IgD-negative memory B cell (primary cell): Measurements from ENCODE around the gene TMEM106C. TPM values are rescaled to one million over a fixed set of nuclear protein-coding genes. Genes with fewer than 3 reads are reported as not detected.
"Not testable (repeated sequence)": the region's sequence is repeated elsewhere in the genome, so short reads cannot be mapped to it uniquely, and the experiment has no call there.

Experiments
- H3K27ac Mint-ChIP-seq, 3 donors: one replicate each; pipeline ENCODE4 v1.8.0; 2020 to 2022; ENCODE audit warnings: mild to moderate bottlenecking in 3 of 3, mixed read lengths in 3 of 3, moderate library complexity in 1 of 3
- H3K27me3 Mint-ChIP-seq: one replicate; pipeline ENCODE4 v1.8.0; 2021; ENCODE audit warnings: mixed read lengths
- H3K36me3 Mint-ChIP-seq: one replicate; pipeline ENCODE4 v1.8.0; 2020; ENCODE audit warnings: mild to moderate bottlenecking, mixed read lengths
- H3K4me1 Mint-ChIP-seq, 3 donors: one replicate each; pipeline ENCODE4 v1.8.0; 2020 to 2022; ENCODE audit warnings: mixed read lengths in 3 of 3, mild to moderate bottlenecking in 1 of 3
- H3K4me3 Mint-ChIP-seq, 4 donors: one replicate each; pipeline ENCODE4 v1.8.0; 2020 to 2022; ENCODE audit warnings: mild to moderate bottlenecking in 4 of 4, mixed read lengths in 4 of 4, moderate library complexity in 3 of 4
- H3K9me3 Mint-ChIP-seq, 3 donors: one replicate each; pipeline ENCODE4 v1.8.0; 2020 to 2021; ENCODE audit warnings: mixed read lengths in 3 of 3, mild to moderate bottlenecking in 1 of 3
- polyA plus RNA-seq: library from polyadenylated mRNA; unstranded; fragments of 300-500 nt; fragmentation: Illumina TruSeq; gene quantifications from one replicate; pipeline ENCODE4 v1.2.3, GENCODE V29; 2021

Gene TMEM106C
- polyA plus RNA-seq, 1 donor from 2014 or later = 41.4 TPM

DNA sequence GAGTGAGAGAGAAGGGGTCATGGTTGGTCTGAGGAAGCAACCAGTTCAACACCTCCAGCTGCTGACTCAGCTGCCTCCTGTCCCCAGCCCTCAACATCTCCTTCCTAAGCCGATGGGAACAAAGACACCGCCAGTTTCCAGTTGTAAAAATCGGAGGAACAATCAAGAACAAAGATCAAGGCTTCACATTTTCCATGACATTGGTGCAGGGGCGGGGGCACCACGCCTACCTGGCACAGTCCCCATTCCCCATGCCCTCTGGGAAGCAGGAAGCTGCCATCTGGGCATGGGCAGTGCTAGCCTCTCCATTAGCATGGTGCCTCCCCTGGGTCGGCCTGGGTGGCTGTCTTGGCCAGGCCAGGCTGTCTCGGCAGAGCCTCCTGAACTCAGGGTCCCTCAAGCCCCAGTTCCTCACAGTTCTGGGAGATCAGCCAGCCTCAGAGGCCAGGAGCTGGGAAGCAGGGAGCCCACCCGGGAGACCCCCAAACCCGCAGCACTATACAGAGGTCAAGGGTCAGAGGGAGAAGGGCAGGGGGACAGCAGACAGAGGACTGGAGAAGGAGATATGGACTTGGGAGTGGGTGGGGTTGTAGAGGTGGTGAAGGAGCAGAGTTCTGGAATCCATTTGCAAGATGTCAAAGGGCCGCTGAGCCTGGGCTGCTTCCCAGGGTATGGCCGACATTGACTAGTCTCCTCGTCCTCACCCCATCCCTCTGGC, 19.6 kb upstream of the TMEM106C start:
- Mint-ChIP-seq H3K4me1 (peaks cover 0 to 3% (median 2%) of the 10 kb centered on the region in 3 donors), H3K27me3 (peaks cover 21% of the 10 kb centered on the region), H3K4me3 (peak overlapping the region in 1 of 4 donors; percentile 27), H3K27ac (no peak overlapping the region), H3K9me3 (peaks cover 0 to 2% (median 0%) of the 10 kb centered on the region in 3 donors), H3K36me3 (no peaks in the 10 kb centered on the region)

DNA sequence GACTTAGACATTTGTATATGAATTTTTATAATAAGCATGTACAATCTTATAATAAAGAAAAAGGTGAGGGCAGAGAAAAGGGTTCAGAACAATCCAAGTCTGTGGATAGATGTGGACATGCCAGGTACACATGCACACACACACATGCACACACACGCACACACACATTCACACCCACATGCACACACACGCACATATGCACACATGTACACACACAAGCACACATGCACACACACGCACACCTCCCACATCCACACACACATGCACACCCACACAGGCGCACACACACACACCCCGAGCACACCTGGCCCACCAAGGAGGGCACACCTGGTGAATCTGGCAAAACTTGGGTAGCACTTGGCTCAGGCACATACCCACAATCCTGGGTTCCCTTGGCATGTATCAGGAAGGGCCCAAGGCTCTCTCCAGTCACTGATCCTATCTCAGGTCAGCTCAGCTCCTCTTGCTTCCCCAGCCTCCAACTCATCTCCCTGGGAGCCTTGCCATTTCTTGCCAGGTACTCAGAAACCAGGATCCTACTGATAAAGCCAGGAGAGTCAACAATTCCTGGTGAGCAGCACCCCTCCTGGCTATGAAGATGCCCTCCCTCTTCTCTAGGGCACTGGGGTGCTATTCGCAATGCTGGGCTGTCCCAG, 18.6 kb upstream of the TMEM106C start:
- peaks cover 0 to 3% (median 2%) of the 10 kb centered on the region in 3 donors for H3K4me1 Mint-ChIP-seq
- peaks cover 23% of the 10 kb centered on the region for H3K27me3 Mint-ChIP-seq
- no peaks in the 10 kb centered on the region for H3K36me3 Mint-ChIP-seq
- no peak overlapping the region for H3K27ac Mint-ChIP-seq
- H3K4me3 Mint-ChIP-seq = no peak overlapping the region
- peaks cover 0 to 2% (median 0%) of the 10 kb centered on the region in 3 donors for H3K9me3 Mint-ChIP-seq

DNA sequence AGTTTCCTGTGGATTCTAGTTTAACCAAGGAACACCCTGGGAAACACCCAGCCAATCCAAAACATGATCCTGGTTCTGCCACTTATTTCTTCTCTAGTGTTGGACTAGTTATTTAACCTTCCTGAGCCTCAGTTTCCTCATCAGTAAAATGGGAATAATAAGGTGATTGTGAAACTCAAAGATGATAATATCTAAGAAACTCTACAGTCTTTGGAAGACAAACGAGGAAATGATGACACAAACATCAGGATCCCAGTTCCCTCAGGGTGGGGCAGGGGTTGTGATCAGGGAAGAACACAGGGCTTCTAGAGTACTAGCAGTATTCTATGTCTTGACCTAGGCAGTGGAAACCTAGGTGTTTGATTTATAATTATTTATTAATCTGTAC, 18.1 kb upstream of the TMEM106C start:
- Mint-ChIP-seq H3K27me3 (peaks cover 22% of the 10 kb centered on the region), H3K27ac (no peak overlapping the region), H3K4me1 (peaks cover 0 to 3% (median 2%) of the 10 kb centered on the region in 3 donors), H3K36me3 (no peaks in the 10 kb centered on the region), H3K4me3 (no peak overlapping the region), H3K9me3 (no peaks in the 10 kb centered on the region)

DNA sequence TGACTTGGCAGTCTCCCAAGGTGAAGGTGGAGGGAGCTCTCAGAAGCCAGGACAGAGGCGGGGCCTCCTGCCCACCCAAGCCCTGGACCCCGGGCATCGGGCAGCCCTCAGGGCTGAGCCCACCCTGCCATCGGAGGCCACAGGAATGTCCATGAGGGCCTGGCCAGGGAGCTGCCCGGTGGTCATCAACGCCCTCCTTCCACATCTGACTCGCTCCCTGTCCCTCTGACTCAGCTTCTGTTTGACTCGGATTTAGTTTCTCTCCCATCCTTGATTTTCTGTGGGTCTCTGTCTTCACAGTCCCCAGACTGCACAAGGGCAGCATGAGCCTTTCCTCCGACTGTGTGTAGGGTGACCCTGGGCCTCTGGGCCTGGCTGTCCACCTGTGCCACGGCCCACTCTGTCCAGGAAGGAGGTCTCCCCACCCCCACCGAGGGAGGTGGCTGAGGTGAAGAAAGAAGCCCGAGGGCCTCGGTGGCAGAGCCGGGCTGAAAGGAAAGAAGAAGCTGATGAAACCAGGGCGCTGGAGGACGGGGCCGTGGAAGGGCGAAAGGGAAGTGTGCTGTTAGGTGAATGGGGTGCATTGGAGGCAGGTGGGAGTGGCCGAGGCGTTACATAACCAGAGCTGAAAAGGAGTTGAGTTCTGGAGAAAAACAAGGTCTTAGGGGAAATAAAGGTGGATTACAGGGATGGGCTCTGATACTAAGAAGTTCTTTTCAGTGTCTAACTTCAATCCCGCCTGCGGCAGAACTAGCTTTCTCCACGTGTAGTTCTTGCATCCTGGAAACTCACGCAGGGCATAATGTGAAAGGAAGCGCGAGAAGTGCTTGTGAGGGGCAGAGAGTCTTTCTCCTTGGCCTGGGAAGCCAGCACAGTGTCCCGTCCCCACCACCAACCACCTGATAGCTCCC, 16.7 kb upstream of the TMEM106C start:
- H3K27me3 Mint-ChIP-seq = peaks cover 18% of the 10 kb centered on the region
- H3K9me3 Mint-ChIP-seq = no peaks in the 10 kb centered on the region
- H3K36me3 Mint-ChIP-seq = no peaks in the 10 kb centered on the region
- peaks cover 0 to 3% (median 2%) of the 10 kb centered on the region in 3 donors for H3K4me1 Mint-ChIP-seq
- no peak overlapping the region for H3K4me3 Mint-ChIP-seq
- peak overlapping the region in 1 of 3 donors; percentile 85 for H3K27ac Mint-ChIP-seq

DNA sequence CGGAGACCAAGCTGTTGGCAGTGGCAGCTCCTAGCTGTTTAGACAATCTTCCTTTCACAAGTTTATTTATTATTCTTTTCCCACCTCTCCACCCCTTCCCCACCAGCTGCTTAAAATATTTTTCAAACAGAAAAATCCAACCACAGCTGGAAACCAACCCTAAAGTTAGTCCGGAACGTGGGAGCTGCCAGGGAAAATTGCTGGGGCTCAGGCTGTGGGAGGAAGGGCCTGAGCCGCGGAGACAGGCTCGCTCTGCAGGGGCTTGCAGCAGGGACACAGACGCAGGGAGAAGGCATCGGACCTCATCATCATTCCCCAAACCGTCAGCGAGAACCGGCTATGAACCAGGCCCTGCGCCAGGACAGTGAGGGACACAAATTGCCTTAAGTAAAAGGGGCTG, 16.1 kb upstream of the TMEM106C start:
- peaks cover 18% of the 10 kb centered on the region for H3K27me3 Mint-ChIP-seq
- peaks cover 0 to 3% (median 0%) of the 10 kb centered on the region in 3 donors for H3K4me1 Mint-ChIP-seq
- no peaks in the 10 kb centered on the region for H3K36me3 Mint-ChIP-seq
- no peak overlapping the region for H3K27ac Mint-ChIP-seq
- H3K9me3 Mint-ChIP-seq = no peaks in the 10 kb centered on the region
- no peak overlapping the region for H3K4me3 Mint-ChIP-seq

DNA sequence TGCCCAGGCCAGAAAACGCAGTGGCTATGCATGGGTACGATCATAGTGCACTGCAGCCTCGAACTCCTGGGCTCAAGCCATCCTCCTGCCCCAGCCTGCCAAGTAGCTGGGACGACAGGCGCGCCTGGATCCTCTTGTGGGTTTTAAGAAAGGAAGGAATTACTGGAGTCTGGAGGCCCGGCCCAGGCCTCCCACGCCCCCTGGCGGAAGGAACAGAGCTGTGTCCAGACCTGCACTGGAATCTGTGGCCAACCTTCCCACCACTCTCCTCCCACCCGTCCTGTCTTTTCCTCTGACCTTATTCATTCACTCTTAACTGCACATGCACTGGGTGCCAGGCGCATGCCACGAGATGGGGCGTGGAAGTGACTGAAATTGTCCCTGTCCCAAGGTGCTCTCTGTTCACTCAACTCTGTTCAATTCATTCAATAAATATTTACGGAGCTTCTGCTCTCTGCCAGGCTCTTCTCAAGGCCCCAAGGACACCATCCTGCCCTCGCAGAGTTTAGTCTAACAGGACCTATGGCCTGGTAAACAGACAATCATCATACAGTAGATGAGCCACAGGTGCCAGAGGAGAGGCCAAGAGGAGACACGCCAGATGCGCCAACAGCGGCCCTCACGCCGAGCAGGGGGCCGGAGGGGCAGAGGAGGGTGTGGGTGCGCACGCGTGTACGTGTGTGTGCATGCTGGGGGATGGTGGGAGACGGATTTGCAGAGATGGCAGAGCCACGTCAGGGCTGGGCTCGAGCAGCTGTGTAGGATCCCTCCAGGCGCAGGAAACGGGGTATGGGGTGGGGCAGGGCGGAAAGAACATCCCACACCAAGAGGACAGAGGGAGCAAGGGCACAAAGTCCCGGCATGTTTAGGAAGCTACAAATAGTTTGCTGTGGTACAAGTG, 13.7 kb upstream of the TMEM106C start:
- Mint-ChIP-seq H3K4me3 (no peak overlapping the region), H3K36me3 (peaks cover 2% of the 10 kb centered on the region), H3K4me1 (peaks cover 0 to 3% (median 0%) of the 10 kb centered on the region in 3 donors), H3K27ac (no peak overlapping the region), H3K27me3 (peaks cover 15% of the 10 kb centered on the region), H3K9me3 (no peaks in the 10 kb centered on the region)

DNA sequence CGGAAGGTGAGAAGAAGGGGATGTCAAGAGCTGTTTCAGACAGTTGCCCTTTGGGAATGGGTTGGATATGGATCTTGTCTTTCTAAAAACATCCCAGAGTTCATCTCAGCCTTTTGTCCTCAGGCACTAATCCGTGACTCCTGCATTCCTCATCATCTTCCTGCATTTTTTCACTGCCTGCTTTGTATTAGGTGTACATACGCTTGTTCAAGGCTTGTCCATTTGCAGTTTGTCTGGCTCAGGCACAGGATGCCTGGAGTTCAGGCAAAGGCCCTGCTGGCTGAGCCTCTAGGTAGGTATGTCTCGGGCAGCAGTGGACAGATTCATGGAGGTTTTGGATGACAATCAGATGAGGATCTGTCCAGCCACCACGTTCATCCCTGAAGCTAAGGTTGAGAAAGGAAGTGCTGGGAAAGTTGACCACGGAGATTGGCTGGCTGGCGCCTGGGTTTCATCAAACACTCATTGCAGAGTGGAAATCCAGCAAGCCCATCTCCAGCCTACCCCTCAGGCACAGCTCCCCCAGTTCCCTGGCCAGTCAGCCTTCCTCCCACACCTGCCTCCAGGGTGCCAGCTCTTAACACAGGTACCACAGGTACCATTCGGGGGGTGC, 12.4 kb upstream of the TMEM106C start:
- H3K27ac Mint-ChIP-seq = no peak overlapping the region

DNA sequence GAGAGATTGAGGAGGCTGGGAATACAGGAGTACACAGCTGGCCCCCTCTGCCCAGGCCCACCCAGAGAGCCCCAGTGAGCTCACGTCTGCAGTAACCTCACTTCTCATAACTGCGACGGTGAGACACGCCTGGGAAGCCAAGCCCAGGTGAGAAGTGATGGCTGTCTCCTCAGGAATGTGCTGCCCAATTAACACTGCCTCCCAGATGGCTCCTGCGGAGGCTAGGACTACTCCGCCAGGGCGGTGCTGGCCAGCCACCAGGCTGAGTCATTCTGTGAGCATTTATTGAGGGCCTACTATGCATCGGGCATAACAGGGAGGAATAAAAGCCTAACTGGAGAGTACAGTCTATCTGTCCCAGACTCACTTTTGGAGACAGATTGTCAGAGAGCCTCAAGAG, 9.3 kb upstream of the TMEM106C start:
- H3K27ac Mint-ChIP-seq = no peak overlapping the region
- H3K4me3 Mint-ChIP-seq = no peak overlapping the region
- peaks cover 0 to 4% (median 4%) of the 10 kb centered on the region in 3 donors for H3K9me3 Mint-ChIP-seq
- H3K27me3 Mint-ChIP-seq = peaks cover 14% of the 10 kb centered on the region
- peaks cover 2% of the 10 kb centered on the region for H3K36me3 Mint-ChIP-seq
- H3K4me1 Mint-ChIP-seq = no peaks in the 10 kb centered on the region

More for the DNA sequence above, 12.4 kb upstream of the TMEM106C start:
- H3K27me3 Mint-ChIP-seq = peaks cover 15% of the 10 kb centered on the region
- no peak overlapping the region for H3K4me3 Mint-ChIP-seq
- no peaks in the 10 kb centered on the region for H3K9me3 Mint-ChIP-seq
- H3K36me3 Mint-ChIP-seq = peaks cover 2% of the 10 kb centered on the region
- peaks cover 0 to 3% (median 0%) of the 10 kb centered on the region in 3 donors for H3K4me1 Mint-ChIP-seq

DNA sequence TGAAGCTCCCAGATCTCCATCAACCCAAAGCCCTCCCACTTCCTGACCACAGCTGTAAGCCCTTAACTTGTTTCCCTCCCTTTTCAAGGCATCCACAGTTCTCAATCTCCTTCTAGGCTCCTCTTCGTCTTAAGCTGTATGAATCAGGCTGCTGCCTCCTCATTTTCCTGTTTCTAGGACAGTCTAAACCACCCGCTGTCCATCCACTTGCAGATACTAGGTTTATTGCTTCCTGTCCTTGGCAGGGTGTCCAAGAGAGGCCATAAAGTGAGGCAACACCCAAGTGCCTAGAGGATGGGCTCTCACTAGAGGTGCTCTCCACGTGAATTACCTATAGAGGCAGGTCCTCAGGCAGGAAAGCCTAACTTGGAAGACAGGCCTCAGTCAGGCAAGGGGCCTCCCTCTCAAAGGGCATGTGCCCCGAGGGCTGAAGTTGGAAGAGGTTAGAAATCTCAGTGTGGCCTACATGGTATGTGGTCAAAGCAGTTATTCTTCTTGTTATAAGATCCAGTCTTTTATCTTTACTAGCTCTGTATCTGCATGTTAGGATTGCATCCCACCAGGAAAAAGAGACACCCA, 8.8 kb upstream of the TMEM106C start:
- peaks cover 16% of the 10 kb centered on the region for H3K27me3 Mint-ChIP-seq
- peaks cover 0 to 7% (median 6%) of the 10 kb centered on the region in 3 donors for H3K9me3 Mint-ChIP-seq
- peaks cover 2% of the 10 kb centered on the region for H3K36me3 Mint-ChIP-seq
- no peak overlapping the region for H3K4me3 Mint-ChIP-seq
- peak overlapping the region in 1 of 3 donors; percentile 3 for H3K27ac Mint-ChIP-seq
- no peaks in the 10 kb centered on the region for H3K4me1 Mint-ChIP-seq

DNA sequence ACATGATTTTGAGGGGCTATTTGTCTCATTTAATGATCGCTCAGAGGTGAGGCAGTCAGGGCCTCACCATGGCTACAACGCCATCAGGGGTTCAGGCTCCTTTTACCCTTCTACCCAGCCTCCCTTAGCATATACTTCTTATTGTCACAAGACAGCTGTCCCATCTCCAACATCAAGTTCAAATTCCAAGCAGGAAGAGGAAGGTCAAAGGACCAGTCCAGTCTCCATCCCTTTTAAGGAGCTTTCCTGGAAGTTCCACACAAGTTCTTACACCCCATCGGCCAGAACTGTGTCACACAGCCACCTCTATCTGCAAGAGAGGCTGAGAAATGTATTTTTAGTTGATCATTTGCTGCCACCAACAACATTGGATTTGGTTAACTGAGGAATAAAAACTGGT, 8.3 kb upstream of the TMEM106C start:
- H3K4me3 Mint-ChIP-seq = no peak overlapping the region
- no peaks in the 10 kb centered on the region for H3K4me1 Mint-ChIP-seq

DNA sequence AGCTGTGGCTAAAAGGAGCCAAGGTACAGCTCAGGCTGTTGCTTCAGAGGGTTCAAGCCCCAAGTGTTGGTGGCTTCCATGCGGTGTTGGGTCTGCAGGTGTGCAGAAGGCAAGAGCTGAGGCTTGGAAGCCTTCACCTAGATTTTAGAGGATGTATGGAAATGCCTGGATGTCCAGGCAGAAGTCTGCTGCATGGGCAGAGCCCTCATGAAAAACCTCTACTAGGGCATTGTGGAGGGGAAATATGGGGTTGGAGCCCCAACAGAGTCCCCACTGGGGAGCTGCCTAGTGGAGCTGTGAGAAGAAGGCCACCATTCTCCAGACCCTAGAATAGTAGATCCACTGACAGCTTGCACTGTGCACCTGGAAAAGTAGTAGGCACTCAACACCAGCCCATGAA, 5.7 kb upstream of the TMEM106C start:
- Mint-ChIP-seq H3K27me3 (peaks cover 18% of the 10 kb centered on the region), H3K9me3 (peaks cover 0 to 11% (median 6%) of the 10 kb centered on the region in 3 donors)
- not testable (repeated sequence) for H3K36me3 Mint-ChIP-seq, H3K27ac Mint-ChIP-seq, H3K4me3 Mint-ChIP-seq, H3K4me1 Mint-ChIP-seq

More for the DNA sequence above, 8.3 kb upstream of the TMEM106C start:
- Mint-ChIP-seq H3K36me3 (peaks cover 2% of the 10 kb centered on the region), H3K27ac (no peak overlapping the region), H3K27me3 (peaks cover 20% of the 10 kb centered on the region), H3K9me3 (peaks cover 0 to 11% (median 6%) of the 10 kb centered on the region in 3 donors)

DNA sequence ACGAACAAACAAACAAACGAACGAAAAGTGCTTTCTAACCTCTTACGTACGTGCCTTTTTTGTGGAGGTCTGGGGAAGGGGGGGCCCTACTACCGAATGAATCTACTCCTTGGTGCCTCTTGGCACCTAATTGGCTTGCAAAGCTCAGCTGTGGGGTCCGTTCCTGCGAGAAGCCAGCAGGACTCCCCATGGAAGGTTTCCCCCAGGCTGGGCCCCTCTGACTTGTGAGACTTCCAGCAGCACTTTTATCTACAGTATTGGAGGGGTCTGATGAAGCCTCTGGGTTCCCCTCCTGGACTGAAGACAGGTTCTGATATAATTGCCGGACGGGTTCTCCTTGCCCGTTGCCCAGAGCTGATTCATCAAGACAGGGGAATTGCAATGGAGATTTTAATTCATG, 1.2 kb upstream of the TMEM106C start:
- Mint-ChIP-seq H3K4me3 (peak overlapping the region in 2 of 4 donors; percentile 39 to 100), H3K27me3 (peaks cover 13% of the 10 kb centered on the region), H3K36me3 (no peaks in the 10 kb centered on the region), H3K9me3 (peaks cover 0 to 11% (median 1%) of the 10 kb centered on the region in 3 donors), H3K4me1 (peaks cover 11 to 14% (median 13%) of the 10 kb centered on the region in 3 donors), H3K27ac (no peak overlapping the region)

DNA sequence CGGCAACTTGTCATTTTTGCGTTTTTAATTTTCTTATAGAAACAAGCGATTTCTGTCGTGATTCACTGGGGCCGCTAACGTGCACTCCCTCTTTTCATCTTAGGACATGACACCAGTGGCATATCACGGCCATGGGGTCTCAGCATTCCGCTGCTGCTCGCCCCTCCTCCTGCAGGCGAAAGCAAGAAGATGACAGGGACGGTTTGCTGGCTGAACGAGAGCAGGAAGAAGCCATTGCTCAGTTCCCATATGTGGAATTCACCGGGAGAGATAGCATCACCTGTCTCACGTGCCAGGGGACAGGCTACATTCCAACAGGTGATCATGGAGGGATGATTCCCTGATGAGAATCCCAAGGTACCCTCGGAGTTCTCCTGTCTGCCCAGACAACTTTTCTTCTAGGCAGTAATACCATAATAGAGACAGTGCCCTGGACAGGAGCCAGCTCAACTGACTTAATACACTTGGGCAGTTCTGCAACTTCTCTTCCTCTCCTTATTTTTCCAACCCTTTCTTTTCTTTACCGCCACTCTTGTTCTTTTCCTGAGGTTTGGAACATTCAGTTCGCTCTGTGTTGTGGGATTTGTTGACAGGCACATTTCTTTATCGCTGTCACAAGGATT, 821 bp downstream of the TMEM106C start:
- Mint-ChIP-seq H3K4me3 (peak overlapping the region; percentile 97 to 100 (median 98)), H3K9me3 (peaks cover 0 to 7% (median 1%) of the 10 kb centered on the region in 3 donors), H3K36me3 (no peaks in the 10 kb centered on the region), H3K27ac (peak overlapping the region in 2 of 3 donors; percentile 81 to 99), H3K4me1 (peaks cover 11 to 14% (median 13%) of the 10 kb centered on the region in 3 donors), H3K27me3 (peaks cover 11% of the 10 kb centered on the region)
